Activated CD4-positive, alpha-beta T cell treated with anti-CD3 and anti-CD28 coated beads for 24 hours (primary cell): ENCODE data around the gene YBX1.
"Not testable (repeated sequence)": the region's sequence is repeated elsewhere in the genome, so short reads cannot be mapped to it uniquely, and the experiment has no call there.

Experiments
- DNase-seq, 2 donors: peaks; one replicate each; pipeline ENCODE4 v3.0.0-alpha.2; 2020; ENCODE audit warnings: low read depth in 2 of 2

YBX1 gene

GRCh38 chr1:42681741-42682483 lies at the start of gene YBX1:
Gene YBX1, plus strand, starts transcription at chr1:42682418. Its CDS starts 148 bp downstream, at chr1:42682566.
- peak; percentile 89 to 92 for DNase-seq

GRCh38 chr1:42639116-42639515 lies 43.1 kb upstream of the YBX1 start:
- no peak for DNase-seq

GRCh38 chr1:42646056-42646455 lies 36.2 kb upstream of the YBX1 start:
- no peak for DNase-seq

- DNase-seq, result no peak
Observed at GRCh38 chr1:42657201-42657600, 25.0 kb upstream of the YBX1 start.

DNA sequence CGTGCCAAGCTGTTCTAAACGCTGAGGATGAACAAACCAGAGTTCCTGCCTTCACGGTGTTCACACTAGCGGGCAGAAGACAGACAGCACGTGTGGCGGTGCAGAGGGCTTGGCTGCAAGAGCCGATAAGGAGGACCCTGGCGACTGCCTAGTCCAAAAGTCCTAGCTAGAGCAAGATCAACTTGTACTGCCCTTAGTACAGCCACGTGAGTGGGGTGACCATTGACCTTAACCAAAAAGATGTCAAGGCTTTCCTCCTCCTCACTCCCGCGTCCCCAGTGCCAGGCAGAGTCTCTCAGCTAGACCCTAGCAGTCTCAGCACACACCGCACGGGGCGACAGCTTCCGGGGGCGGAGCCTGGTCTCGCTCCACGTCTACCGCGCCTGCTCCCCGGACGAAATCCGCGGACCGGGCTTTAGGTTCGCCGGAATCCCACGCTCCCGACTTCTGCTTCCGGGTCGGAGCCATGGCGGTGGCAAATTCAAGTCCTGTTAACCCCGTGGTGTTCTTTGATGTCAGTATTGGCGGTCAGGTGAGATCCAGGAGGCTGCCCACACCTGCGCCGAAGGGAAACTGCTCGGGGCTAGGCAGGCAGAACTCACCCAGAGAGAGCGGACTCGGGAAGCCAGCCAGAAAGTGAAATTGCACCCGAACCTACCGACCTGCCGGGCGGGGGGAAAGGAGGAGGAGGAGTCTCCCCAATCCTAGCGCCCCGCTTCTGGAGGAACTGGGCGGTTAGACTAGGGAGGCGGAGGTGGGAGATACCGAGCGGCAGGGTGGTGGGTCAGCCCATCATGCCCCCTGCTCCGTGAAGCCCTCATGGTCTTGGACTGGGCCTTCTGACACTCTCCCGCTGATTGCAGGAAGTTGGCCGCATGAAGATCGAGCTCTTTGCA lies 24.0 kb upstream of the YBX1 start, which contains the start of gene PPIH:
PPIH (plus strand) TSS at position 443 of the 896 bp plus-strand sequence; CDS start at position 467, 24 bp downstream.
- DNase-seq, result peak; percentile 93 to 96

GRCh38 chr1:42658877-42659337 lies 23.3 kb upstream of the YBX1 start:
- DNase-seq, result no peak

DNA sequence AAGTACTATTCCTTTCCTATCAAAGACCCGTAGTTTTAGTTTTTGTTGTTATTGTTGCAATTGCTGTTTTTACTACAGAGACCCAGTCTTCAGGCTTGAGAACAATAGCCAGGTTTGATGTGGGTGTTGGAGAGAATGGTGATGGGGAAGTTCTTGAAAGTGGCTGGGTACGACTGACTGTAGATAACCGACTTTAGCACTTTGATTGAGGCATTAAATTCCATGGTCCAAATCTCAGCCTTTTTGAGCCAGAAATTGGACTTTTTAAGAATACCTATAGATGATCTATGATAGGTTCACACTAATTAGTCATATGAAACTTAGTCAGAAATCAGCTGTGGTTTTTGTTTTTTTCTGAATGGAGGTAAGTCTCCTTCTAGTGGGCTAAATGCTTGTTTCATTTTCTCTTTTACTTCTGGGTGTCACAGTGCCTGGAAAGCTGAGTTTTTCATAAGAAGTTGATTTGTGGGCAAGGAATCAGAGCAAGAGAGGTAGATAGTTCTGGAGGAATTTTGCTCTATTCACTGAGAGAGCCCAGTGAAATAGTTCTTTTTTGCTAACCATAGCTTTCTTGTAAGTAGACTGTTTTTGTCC lies 21.2 kb upstream of the YBX1 start:
- no peak for DNase-seq

- DNase-seq, result no peak
Observed at GRCh38 chr1:42669936-42670335, 12.3 kb upstream of the YBX1 start.

DNA sequence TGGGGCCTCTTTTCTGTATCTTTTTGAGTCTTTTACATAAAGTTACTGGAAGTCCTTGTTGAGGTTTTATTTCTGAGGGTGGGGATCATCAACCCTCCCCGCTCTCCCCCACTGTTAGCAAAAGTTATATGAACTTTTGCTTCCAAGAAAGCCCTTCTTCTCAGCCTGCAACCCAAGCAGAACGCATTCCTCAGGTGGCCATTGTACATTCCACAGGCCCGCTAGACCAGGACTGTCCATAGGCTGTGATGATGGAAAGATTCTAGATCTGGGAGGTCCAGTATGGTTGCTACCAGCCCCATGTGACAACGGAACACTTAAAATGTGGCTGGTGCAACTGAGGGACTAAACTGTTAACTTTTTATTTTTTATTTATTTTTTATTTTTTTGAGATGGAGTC lies 11.8 kb upstream of the YBX1 start:
- DNase-seq, result no peak

DNA sequence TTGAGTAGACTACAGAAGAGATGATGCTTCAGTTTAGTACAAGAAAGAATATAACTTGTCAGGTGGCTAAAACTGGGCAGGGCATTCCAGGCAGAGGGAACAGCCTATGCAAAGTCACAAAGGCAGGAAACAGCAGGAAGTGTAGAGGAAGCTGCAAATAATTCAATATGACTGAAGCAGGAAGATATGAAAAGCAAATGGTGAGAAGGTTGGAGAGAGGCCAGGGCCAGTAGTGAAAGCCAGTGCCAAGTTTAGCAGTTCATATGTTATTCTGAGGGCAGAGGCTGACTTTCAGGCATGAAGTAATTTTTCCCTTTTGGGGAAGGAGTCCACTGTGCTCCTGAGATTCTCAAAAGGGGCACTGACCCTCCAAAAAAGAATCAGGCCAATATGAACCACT lies 8.0 kb upstream of the YBX1 start:
- DNase-seq, result no peak

DNA sequence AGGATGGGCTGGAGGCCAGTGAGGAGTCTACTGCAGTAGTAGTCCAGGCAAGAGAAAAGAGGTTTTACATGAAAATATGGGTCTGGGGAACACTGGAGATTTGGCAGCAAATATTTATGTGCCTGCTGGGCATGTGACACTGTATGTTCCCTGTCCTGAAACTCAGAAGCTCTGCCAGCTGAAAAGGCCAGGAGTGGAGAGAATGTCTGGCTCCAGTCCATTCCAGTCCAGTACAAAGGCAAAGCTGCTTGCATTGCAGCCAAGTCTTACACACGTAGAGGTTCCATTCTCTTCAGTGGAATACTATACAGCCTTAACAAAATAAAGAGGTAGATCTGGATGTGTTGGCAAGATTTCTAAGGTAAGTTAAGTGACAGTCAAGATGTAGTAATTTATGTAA lies 7.5 kb upstream of the YBX1 start:
- no peak for DNase-seq

DNA sequence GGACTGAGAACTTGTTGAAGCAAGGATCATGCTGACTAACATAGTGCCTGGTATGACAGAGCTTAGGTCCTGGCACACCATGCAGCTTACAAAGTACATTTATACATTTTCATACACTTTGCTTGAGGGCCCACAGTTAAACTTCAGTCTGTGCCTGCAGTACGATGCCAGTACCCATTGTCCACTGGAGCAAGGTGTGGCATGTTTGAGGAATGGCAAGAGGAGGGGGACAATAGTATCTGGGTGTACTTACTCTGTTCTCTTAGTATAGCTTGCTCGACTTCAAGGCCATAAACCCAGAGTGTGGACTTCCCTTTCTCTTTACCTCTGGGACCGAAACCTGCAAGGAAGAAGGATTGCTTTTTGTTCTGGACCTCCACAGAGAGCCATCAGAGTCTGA lies 6.8 kb upstream of the YBX1 start:
- no peak for DNase-seq

DNA sequence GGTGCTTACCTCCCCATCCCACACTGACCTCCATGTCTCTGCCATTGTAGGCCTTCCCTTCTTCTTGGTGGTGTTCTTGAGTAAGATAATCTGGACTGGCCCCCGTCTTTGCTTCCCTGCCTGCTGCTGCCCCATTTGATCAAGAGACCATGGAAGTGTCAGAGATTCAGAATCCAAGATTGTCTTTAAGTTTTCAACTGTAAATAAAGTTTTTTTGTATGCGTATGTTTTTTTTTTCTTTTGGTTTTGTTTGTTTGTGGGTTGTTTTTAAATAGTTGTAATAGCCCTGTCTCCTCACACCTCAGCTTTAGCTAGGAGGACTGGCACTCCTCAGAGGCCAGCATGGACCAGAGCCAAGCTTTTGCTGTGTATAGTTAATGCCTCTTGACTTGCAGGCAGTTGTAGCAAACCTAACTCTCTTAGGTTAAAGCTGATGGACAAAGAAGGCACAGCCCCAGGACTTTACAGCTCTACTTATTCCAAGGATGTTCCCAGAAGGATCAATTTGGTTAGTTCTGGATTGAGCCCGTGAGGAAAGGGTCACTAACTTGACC lies 5.6 kb upstream of the YBX1 start:
- no peak for DNase-seq

- DNase-seq, result no peak
Observed at GRCh38 chr1:42679364-42679983, 2.7 kb upstream of the YBX1 start.

- DNase-seq, result no peak
Observed at GRCh38 chr1:42680055-42680454, 2.2 kb upstream of the YBX1 start.

- DNase-seq, result peak in 1 of 2 donors; percentile 22
Observed at GRCh38 chr1:42680921-42681683, 1.1 kb upstream of the YBX1 start.

DNA sequence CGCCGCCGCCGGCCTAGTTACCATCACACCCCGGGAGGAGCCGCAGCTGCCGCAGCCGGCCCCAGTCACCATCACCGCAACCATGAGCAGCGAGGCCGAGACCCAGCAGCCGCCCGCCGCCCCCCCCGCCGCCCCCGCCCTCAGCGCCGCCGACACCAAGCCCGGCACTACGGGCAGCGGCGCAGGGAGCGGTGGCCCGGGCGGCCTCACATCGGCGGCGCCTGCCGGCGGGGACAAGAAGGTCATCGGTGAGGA lies 193 bp downstream of the YBX1 start:
- not testable (repeated sequence) for DNase-seq

- DNase-seq, result peak; percentile 33 to 43
Observed at GRCh38 chr1:42682739-42683531, 717 bp downstream of the YBX1 start.

DNA sequence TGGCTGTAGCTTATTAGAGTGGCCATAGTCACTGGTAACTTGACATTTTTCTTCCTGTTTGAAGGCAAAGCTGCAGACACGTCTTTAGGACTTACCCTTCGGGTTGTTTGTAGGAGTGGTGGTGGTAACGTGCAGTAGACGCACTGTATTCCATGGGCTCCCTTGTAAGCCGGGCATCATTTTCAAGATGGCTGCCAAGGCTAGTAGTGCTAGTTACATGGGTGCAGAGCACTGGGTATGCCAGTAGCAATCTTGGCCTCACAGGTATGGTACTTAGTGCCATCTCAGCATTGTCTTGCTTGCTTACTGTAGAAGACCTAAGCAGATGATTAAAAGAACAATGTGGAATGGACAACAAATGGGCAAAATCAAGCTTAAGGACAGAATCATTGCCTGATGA lies 1.9 kb downstream of the YBX1 start:
- no peak for DNase-seq

DNA sequence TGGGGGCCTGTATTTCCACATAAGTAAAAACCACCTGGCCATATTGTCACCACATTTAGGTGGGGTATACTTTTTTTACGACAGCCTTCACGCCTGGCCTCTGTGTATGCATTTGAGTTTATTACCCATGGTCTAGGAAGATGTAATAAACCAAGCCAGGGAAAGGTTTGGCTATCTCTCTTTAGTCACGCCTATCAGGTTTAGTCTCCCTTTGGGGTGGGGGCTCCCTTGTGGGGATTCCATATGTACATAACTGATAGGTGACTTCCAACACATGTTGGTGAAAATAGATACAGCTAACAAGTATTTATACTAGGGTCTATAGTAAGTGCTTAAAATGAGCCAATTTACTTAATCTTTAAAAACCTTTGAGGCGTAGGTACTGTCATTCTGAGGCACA lies 4.2 kb downstream of the YBX1 start:
- no peak for DNase-seq
